Transverse colon (tissue), 4 donors: Measurements from ENCODE around the gene TAX1BP3. TPM values are rescaled to one million over a fixed set of nuclear protein-coding genes. Genes with fewer than 3 reads are reported as not detected.

Experiments
- DNase-seq: peaks from one replicate; pipeline ENCODE4 v3.0.0-alpha.2; 2019
- H3K27ac ChIP-seq, 4 donors: fragments of 200-600 bp; sonication (generic); 2 replicates each; pipeline ENCODE4 v1.5.1; 2016 to 2018; ENCODE audit warnings: inconsistent platforms in 4 of 4
- H3K27me3 ChIP-seq: fragments of 200-600 bp; sonication (generic); 2 replicates; pipeline ENCODE4 v1.5.1; 2017; ENCODE audit warnings: inconsistent platforms
- H3K36me3 ChIP-seq, 4 donors: fragments of 200-600 bp; sonication (generic); 2 replicates each; pipeline ENCODE4 v1.5.1; 2017 to 2019; ENCODE audit warnings: inconsistent platforms in 4 of 4
- H3K4me1 ChIP-seq, 4 donors: fragments of 200-600 bp; sonication (generic); 2 replicates each; pipeline ENCODE4 v1.5.1; 2017 to 2020; ENCODE audit warnings: inconsistent platforms in 4 of 4
- H3K4me3 ChIP-seq, 4 donors: fragments of 200-600 bp; sonication (generic); 1 replicate in 1 of 4; 2 replicates in 3 of 4; pipeline versions ENCODE4 v1.5.1 to v1.6.1; 2017 to 2019; ENCODE audit warnings: inconsistent platforms in 4 of 4
- H3K9me3 ChIP-seq, 2 donors: fragments of 200-600 bp; sonication (generic); 2 replicates each; pipeline ENCODE4 v1.5.1; 2017 to 2019; ENCODE audit warnings: inconsistent platforms in 2 of 2
- CTCF ChIP-seq, 5 experiments: fragments of 200-600 bp in 3 of 5; fragments of 450-650 bp in 2 of 5; sonication (generic) in 3 of 5; IDR thresholded peaks; 1 replicate in 2 of 5; 2 replicates in 3 of 5; pipeline ENCODE4 v1.5.1; 2016 to 2017; ENCODE audit warnings: antibody characterized with exemption in 5 of 5, inconsistent platforms in 3 of 5, mild to moderate bottlenecking in 2 of 5, moderate library complexity in 1 of 5
- EP300 ChIP-seq: sonication (generic); formaldehyde crosslinking; IDR thresholded peaks from one replicate; pipeline ENCODE4 v1.6.1; 2017; ENCODE audit warnings: antibody characterized with exemption, low read depth
- POLR2A ChIP-seq: fragments of 450-650 bp; IDR thresholded peaks from one replicate; pipeline ENCODE4 v1.6.1; 2016; ENCODE audit warnings: antibody characterized with exemption, mild to moderate bottlenecking, moderate library complexity
- POLR2AphosphoS5 ChIP-seq, 3 donors: sonication (generic); formaldehyde crosslinking; IDR thresholded peaks; one replicate each; pipeline ENCODE4 v1.6.1; 2016; ENCODE audit warnings: antibody characterized with exemption in 3 of 3
- WGBS, 2 donors: methylation state at CpG; one replicate each; pipeline ENCODE4 v1.1.5; 2018; ENCODE audit warnings: low coverage in 1 of 2; 5-methylcytosine and 5-hydroxymethylcytosine counted together
- in situ Hi-C, 4 donors: fragments of 200-750 bp; cut with MboI; loops; one replicate each; pipeline versions ENCODE4 v1.15.0 to v1.15.1; 2017; ENCODE audit warnings: low sequenced_read_pairs in 3 of 4, low pct_ligation_motif_present in 1 of 4, low pct_unique_long_range_greater_than_20kb in 1 of 4
- intact Hi-C: fragments of 100-400 bp; cut with DNase I; formaldehyde crosslinking; loops from one replicate; pipeline ENCODE4 v1.15.1; 2023; ENCODE audit warnings: low total_unique reads
- total RNA-seq, 4 donors: library from RNA; depleted of rRNA; stranded (reverse); fragments of >200 nt; gene quantifications; one replicate each; pipeline ENCODE4 v1.1.0, GENCODE V29; 2016

Gene TAX1BP3
- total RNA-seq, 4 donors from 2014 or later, result 129 to 451 (median 202) TPM

DNA sequence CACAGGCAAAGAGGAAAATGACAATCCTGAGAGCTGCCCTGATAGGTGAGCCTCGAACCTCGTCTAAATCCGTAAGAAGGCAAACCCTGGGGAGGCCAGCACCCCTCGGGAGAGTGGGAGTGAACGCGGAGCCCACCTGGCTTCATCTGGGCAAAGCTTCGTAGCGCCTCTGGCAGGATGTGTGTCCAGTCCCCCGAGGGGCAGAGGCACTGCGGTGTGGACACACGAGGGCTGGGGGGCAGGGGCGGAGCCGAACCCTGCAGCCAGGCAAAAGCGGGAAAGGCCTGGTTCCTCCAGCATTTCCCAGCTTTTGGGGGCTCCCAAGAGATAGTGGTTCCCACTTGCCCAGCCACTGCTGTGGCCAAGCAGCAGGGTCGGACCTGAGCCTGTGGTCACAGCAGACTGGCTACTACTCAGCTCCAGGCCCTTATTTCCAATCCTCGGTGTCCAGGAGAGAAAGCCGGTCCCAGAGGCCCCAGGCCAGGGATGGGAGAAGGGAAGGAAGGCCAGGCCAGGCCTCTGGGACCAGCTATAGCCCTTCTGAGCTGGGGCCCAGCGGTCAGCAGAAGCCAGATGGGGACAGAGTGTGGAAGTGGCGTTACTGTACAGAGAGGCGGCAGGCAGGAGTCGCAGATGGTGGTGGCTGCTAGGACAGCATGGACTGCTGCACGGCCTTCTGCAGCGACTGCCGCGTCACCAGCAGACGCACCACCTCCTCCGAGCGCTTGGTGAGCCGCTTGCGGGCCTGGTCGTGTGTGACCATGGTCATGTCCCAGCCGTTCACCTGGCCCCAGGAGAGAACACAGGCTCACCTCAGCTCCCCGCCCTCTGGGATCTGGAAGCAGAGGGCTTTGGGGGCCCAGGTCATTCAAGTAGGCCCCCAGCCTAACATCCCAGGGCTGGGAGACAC lies 5.0 kb downstream of the TAX1BP3 start:
- 91 to 98% methylated on average over 7 to 33 of the region's 33 CpGs for WGBS, 2 donors
- H3K36me3 ChIP-seq, result peaks cover 0 to 17% (median 3%) of the 10 kb centered on the region in 4 donors
- H3K4me3 ChIP-seq, result no peak overlapping the region
- H3K27me3 ChIP-seq, result no peaks in the 10 kb centered on the region
- H3K9me3 ChIP-seq, result no peaks in the 10 kb centered on the region
- peaks cover 10 to 39% (median 29%) of the 10 kb centered on the region in 4 donors for H3K4me1 ChIP-seq
- no peak for TF ChIP-seq CTCF (IDR thresholded peaks at IDR 0.05)
- no peak for TF ChIP-seq POLR2A
- TF ChIP-seq POLR2AphosphoS5 (IDR thresholded peaks at IDR 0.05), result no peak
- no peak for TF ChIP-seq EP300
- in situ Hi-C loops, result no loop called here
- H3K27ac ChIP-seq, result no peak overlapping the region
- intact Hi-C loops, result no loop called here
- DNase-seq, result no peak

DNA sequence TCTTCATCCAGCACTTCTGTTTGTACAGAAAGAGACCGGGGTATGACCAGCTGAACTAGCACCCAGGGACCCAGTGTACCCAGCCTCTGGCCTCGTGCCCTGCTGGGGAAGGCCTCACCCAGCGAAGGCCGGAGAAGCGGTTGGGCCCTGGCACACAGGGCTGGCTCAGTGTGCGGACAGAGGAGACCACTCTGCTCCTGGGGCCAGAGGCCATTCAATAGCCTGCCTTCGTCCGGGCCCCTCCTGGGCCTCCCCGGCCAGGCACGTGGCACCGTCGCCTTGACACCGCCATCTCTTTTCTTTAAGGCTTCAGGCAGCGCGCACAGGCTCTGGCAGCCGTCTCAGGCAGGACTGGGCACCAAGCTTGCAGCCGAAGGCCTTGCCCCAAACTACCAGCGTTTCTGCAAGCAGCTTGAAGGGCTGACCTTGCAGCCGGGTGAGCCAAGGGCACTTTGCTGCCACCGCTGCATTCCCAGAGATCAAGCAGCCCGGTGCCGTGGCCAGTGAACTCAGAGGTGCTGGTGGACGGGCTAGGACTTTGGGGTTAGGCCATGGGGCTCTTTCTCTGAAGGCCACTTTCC lies 8.0 kb downstream of the TAX1BP3 start:
- H3K27ac ChIP-seq, result peak overlapping the region; percentile 59 to 77 (median 74)
- in situ Hi-C loops (no loop called here), intact Hi-C loops (no loop called here)
- no peaks in the 10 kb centered on the region for H3K9me3 ChIP-seq
- H3K4me3 ChIP-seq, result no peak overlapping the region
- WGBS, 2 donors, result 91% methylated on average over 23 of the region's 23 CpGs; no CpG with 5 or more reads in 1 of the 2 donors
- no peak for DNase-seq
- TF ChIP-seq CTCF (IDR thresholded peaks at IDR 0.05) (no peak), POLR2AphosphoS5 (IDR thresholded peaks at IDR 0.05) (no peak), EP300 (no peak), POLR2A (no peak)
- H3K4me1 ChIP-seq, result peaks cover 3 to 22% (median 15%) of the 10 kb centered on the region in 4 donors
- H3K36me3 ChIP-seq, result peaks cover 0 to 17% (median 3%) of the 10 kb centered on the region in 4 donors
- no peaks in the 10 kb centered on the region for H3K27me3 ChIP-seq

- 74% methylated on average over 18 of the region's 22 CpGs; no CpG with 5 or more reads in 1 of the 2 donors for WGBS, 2 donors
- Histone ChIP-seq H3K36me3 (peaks cover 0 to 15% (median under 1%) of the 10 kb centered on the region in 4 donors), H3K4me1 (peaks cover 3 to 22% (median 15%) of the 10 kb centered on the region in 4 donors), H3K4me3 (no peak overlapping the region), H3K27me3 (no peaks in the 10 kb centered on the region), H3K9me3 (no peaks in the 10 kb centered on the region), H3K27ac (peak overlapping the region; percentile 59 to 77 (median 74))
- intact Hi-C loops (no loop called here), in situ Hi-C loops (no loop called here)
- DNase-seq, result peak; percentile 43
- TF ChIP-seq EP300 (no peak), POLR2AphosphoS5 (IDR thresholded peaks at IDR 0.05) (peak; percentile 4 to 59 (median 5)), POLR2A (peak; percentile 27), CTCF (IDR thresholded peaks at IDR 0.05) (peak in 3 of 5 experiments; percentile 5 to 46 (median 29))
Observed at GRCh38 chr17:3659541-3660111, 8.8 kb downstream of the TAX1BP3 start.
